ENCODE measurements around the gene NSD1.

The NSD1 gene, protein sequence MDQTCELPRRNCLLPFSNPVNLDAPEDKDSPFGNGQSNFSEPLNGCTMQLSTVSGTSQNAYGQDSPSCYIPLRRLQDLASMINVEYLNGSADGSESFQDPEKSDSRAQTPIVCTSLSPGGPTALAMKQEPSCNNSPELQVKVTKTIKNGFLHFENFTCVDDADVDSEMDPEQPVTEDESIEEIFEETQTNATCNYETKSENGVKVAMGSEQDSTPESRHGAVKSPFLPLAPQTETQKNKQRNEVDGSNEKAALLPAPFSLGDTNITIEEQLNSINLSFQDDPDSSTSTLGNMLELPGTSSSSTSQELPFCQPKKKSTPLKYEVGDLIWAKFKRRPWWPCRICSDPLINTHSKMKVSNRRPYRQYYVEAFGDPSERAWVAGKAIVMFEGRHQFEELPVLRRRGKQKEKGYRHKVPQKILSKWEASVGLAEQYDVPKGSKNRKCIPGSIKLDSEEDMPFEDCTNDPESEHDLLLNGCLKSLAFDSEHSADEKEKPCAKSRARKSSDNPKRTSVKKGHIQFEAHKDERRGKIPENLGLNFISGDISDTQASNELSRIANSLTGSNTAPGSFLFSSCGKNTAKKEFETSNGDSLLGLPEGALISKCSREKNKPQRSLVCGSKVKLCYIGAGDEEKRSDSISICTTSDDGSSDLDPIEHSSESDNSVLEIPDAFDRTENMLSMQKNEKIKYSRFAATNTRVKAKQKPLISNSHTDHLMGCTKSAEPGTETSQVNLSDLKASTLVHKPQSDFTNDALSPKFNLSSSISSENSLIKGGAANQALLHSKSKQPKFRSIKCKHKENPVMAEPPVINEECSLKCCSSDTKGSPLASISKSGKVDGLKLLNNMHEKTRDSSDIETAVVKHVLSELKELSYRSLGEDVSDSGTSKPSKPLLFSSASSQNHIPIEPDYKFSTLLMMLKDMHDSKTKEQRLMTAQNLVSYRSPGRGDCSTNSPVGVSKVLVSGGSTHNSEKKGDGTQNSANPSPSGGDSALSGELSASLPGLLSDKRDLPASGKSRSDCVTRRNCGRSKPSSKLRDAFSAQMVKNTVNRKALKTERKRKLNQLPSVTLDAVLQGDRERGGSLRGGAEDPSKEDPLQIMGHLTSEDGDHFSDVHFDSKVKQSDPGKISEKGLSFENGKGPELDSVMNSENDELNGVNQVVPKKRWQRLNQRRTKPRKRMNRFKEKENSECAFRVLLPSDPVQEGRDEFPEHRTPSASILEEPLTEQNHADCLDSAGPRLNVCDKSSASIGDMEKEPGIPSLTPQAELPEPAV (N-terminal part only)

DNA sequence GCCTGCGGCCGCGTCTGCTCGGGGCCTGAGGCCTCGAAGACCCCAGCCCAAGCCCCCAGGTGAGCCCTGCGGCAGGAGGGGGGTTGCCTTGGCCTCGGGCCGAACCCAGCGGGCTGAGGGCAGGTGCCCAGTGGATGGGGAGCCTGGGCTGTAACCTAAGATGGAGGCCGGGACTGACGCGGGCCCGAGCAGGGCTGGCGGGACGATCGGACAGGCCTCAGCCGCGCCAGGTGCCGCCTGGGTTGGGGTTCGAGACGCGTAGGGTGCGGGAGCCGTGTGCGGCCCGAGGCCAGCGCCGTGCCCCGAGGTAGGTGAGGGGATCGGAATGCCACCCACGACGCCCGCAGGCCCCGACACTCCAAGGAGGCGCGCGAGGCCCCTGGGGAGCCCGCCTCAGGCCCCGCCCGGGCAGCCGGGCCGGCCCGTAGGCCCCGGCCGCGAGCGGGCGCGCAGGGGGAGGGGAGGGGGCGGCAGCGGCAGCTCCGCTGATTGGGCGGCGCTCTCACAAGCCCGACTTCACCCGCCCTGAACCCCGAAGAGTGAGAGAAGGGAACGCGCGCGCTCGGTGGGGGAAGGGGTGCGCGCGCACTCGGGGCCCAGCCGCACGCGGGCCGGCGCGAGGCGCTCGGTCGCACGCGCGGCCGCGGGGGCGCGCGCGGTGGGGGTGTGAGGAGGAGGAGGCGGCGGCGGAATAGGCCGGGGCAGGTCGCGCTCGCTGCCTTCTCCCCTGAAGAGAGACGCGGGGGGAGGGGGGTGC is at the start of gene NSD1:
NSD1 (plus strand) TSS at position 678 of the 757 bp plus-strand sequence. CDS start 1,331 bp downstream, outside the sequence.
- DNase-seq, result peak; percentile 89

DNA sequence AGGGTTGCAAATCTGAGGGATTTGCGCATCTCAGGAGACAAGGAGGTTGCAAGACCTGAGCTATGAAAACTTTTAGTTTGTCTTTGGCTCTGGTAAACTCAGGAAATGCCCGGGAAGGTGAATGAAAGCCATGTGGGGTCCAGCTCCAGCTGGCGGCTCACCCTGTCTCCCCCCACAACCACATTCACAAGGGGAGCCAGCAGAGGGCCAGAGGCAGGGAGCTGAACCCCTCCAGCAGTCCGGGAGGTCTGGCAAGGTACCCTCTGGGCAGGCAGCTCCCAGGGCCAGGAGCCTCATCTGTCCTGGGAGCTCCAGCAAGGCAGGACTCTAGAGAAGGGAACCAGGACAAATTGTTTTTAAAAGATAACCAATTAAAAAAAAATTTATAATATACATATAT is 49.4 kb upstream of the NSD1 start:
- DNase-seq, result no peak

DNA sequence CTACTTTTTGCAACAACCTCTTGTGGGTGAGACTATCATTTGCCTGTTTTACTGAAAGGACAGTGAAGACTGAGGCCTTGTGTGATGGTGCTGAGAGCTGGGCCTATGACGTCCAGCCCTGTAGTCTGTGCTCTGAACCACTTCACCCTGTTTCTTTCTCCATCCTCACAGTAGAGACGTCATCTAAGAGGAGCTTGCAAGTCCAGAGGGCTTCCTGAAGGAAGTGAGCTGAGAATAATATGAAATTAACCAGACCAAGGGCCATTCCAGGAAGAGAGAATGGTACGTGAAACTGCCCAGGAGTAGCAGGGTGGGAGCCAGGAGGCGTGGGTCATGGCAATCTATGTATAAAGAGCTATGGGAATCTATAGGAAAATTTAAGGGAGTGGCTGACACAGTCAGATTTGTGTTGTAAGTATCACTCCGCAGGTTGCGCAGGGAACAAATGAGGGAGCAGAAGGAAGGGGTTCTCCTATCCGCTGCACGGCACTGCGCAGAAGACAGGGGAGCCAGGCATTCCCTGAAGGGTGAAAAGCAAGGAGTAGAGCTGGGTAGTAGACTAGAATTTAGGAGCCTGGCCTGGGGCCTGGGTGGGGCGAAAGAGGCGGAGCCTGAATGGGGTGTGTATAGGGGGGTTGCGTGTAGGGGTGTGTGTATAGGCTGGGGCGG is 47.5 kb upstream of the NSD1 start:
- no peak for DNase-seq

DNA sequence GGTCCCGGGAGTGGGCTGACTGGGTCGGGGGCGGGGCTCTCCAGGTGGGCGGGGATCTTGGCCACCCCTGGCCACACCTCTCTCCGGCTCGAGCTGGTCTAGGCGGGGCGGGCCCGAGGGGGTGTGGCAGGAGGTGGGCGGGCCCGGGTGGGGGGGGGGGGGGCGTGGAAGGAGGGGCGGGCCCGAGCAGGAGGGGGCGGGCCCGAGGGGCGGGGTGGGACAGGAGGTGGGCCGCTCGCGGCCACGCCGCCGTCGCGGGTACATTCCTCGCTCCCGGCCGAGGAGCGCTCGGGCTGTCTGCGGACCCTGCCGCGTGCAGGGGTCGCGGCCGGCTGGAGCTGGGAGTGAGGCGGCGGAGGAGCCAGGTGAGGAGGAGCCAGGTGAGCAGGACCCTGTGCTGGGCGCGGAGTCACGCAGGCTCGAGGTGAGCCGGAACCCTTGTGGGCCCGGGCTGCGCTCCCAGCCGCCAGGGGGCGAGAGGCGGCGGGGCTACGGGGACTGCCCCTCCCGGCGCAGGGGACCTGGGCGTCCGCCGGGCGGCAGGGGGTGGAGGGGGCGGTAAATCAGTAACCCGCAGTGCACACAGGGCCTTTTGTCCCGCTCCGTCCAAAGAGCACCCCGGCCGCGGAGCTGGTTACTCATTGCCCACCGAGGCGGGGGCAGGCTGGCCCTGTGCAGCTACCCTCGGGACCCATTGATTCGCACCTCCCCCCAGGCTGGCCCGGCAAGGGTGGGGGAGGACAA is 46.7 kb upstream of the NSD1 start, which contains the start of gene FGFR4:
FGFR4 (plus strand) TSS at position 262 of the 744 bp plus-strand sequence. CDS start 2,688 bp downstream, outside the sequence.
- DNase-seq, result peak; percentile 53

DNA sequence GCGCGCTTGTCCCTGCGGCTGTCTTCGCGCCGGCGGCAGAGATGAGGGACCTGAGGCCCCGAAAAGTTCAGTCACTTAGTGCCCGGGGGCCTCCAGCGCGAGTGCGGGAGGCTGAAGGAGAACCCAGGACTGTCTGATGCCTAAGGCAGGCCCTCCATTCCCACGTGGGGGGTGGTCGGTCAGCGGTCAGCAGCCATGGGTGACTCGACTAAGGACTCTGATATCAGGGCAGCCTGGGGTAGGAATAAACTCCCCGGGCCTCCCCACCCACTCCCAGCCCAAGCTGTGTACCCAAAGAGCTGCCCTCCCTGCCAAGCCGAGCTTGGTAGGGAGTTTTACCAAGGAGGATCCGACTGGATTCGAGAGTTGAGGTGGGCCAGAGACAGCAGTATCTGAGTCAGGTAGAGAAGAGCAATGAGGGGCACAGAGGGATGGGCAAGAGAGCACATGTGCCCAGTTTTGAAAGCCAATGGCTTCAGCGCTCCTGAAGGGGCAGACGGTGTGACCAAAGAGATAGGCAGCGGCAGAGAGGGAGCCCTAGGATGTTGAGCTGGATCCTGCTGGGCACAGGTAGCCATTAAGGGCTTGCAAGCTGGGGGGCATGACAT is 46.1 kb upstream of the NSD1 start:
- no peak for DNase-seq

DNA sequence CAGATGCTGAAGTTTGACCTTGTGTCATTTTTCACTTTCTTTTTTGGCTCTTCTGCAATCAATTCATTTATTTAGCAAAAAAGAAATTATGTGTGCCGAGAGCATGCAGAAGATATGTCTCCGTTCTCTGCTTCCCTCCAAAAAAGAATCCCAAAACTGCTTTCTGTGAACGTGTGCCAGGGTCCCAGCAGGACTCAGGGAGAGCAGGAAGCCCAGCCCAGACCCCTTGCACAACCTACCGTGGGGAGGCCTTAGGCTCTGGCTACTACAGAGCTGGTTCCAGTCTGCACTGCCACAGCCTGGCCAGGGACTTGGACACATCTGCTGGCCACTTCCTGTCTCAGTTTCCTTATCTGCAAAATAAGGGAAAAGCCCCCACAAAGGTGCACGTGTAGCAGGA is 44.4 kb upstream of the NSD1 start:
- DNase-seq, result no peak

DNA sequence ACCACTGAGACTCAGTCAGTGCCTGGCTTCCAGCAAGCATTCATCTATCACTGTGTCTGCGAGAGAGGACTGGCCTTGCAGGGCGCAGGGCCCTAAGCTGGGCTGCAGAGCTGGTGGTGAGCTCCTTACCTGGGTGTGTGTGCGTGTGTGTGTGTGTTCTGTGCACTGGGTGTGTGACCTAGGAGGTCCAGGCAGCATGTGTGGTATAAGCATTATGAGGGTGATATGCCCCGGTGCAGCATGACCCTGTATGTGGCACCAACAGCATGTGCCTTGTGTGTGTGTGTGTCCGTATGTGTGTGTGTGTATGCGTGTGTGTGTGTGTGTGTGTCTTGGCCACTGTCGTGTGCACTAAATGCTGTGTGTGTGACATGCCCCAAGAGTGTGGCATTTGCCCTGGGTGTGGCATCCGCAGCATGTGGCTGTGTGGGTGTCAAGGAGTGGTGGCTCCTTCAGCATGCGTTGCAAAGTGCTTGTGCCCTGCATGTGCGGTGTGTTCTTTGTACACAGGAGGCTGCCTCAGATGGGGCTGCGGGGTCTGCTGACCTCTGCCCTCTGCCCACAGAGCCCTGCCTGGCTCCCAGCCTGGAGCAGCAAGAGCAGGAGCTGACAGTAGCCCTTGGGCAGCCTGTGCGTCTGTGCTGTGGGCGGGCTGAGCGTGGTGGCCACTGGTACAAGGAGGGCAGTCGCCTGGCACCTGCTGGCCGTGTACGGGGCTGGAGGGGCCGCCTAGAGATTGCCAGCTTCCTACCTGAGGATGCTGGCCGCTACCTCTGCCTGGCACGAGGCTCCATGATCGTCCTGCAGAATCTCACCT is 43.5 kb upstream of the NSD1 start:
- DNase-seq, result no peak

DNA sequence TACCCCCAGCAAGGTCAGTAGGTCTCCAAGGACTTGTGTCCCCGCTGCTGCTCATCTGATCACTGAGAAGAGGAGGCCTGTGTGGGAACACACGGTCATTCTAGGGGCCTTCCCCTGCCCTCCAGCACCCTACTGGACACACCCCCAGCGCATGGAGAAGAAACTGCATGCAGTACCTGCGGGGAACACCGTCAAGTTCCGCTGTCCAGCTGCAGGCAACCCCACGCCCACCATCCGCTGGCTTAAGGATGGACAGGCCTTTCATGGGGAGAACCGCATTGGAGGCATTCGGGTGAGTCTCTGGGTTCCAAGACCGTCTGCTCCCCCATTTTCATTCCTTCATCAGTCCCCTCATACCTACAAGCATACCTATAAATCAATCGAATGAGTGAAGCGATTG is 42.8 kb upstream of the NSD1 start:
- no peak for DNase-seq

DNA sequence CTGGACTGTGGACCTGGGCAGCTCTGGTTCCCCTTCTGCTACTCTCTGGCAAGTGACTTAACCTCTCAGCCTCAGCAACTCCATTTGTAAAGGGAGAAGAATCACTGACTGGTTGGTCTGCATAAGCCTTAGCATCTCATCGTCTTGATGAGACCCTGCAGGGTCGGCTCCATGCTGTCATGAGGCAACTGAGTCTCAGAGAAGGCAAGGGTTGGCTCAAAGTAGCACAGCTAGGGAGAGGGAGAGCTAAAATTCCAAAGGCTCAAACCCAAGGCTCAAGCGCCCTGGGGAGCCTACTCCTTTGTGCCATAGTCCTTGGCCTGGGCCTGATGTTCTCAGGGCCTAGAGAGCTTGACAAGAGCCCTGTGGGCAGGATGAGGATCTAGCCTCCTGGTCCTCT is 42.3 kb upstream of the NSD1 start:
- no peak for DNase-seq

DNA sequence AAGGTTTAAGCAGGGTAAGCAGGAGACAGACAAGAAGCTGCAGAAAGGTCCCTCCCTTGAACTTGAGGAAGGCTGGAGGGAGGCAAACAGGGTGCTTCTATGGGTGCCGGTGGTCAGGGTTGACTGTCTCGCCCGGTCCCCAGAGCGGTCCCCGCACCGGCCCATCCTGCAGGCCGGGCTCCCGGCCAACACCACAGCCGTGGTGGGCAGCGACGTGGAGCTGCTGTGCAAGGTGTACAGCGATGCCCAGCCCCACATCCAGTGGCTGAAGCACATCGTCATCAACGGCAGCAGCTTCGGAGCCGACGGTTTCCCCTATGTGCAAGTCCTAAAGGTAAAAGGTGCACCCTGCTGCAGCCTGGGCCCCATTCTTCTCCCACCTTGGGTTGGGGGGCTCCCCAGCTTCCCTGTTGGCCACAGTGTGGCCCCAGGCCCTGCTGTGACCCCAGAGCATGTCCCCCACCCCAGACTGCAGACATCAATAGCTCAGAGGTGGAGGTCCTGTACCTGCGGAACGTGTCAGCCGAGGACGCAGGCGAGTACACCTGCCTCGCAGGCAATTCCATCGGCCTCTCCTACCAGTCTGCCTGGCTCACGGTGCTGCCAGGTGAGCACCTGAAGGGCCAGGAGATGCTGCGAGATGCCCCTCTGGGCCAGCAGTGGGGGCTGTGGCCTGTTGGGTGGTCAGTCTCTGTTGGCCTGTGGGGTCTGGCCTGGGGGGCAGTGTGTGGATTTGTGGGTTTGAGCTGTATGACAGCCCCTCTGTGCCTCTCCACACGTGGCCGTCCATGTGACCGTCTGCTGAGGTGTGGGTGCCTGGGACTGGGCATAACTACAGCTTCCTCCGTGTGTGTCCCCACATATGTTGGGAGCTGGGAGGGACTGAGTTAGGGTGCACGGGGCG is 41.1 kb upstream of the NSD1 start:
- no peak for DNase-seq

DNA sequence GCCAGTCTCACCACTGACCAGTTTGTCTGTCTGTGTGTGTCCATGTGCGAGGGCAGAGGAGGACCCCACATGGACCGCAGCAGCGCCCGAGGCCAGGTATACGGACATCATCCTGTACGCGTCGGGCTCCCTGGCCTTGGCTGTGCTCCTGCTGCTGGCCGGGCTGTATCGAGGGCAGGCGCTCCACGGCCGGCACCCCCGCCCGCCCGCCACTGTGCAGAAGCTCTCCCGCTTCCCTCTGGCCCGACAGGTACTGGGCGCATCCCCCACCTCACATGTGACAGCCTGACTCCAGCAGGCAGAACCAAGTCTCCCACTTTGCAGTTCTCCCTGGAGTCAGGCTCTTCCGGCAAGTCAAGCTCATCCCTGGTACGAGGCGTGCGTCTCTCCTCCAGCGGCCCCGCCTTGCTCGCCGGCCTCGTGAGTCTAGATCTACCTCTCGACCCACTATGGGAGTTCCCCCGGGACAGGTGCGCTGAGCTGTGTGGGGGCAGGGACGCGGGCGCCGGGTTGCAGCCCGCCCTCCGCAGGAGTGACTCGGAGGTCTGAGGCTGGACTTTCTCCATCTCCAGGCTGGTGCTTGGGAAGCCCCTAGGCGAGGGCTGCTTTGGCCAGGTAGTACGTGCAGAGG is 40.4 kb upstream of the NSD1 start:
- no peak for DNase-seq

DNA sequence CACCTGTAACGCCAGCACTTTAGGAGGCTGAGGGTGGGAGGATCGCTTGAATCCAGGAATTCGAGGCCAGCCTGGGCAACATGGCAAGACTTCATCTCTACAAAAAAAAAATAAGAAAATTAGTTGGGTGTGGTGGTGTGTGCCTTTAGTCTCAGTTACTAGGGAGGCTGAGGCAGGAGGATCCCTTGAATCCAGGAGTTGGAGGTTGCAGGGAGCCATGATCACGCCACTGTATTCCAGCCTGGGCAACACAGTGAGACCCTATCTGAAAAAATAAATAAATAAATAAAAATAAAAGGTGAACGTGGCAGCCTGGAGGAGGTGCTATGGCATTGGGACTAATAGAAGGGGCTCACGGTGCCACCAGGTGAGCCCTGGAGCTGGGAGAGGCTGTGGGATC is 39.8 kb upstream of the NSD1 start:
- no peak for DNase-seq

DNA sequence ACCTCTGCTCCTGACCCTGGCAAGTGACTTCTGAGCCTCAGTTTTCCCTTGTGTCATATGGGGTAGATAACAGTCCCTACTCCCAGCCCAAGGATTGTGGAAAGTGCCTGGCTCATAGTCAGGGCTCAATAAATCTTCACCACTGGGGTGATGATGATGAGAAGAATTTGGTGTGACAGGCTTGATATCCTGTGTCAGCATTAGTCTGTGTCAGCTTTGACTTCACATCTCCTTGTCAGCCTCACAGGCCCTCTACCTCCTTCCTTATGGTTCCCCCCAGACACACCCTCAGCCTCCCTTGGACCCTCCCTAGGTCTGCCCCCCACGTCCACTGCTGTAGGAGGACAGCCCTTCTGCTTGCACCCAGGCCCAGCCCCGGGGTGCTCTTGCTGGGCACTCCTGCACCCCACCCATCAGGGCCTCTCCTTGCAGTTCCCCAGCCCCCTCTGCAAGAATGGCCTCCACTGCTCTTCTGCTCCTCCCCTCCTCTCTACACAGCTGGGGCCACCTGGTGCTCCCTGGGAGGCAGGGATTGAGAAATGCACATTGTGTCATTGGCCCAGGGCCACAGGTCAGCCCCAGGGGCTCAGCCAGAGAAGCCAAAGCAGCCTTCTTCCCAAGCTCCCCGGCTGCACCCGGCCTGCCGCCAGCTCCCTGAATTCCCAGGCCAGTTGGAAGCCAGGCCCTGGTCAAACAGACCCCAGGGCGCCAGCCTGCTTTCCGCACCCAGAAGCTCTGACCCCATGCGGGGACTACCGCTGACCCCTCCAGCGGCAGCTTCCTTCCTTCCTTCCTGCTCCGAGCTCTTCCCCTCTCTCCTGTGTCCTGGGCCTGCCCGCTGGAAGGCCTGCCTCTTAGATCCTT is 39.1 kb upstream of the NSD1 start:
- no peak for DNase-seq

DNA sequence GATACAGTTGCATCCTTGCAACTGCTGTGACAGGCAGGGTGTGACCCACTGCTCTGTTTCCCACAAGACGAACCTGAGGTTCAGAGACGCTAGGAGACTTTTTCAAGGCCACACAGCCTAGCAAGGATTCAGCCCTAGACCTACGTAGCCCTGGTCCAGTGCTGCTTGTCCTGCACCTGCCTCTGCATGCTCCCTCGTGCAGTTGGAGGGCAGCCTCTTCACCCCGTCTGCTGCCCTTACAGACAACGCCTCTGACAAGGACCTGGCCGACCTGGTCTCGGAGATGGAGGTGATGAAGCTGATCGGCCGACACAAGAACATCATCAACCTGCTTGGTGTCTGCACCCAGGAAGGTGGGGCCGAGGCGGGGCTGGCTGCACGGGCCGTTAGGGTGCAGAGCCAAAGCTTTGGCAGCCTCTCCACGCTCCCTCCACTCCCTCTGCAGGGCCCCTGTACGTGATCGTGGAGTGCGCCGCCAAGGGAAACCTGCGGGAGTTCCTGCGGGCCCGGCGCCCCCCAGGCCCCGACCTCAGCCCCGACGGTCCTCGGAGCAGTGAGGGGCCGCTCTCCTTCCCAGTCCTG is 38.4 kb upstream of the NSD1 start:
- DNase-seq, result no peak

DNA sequence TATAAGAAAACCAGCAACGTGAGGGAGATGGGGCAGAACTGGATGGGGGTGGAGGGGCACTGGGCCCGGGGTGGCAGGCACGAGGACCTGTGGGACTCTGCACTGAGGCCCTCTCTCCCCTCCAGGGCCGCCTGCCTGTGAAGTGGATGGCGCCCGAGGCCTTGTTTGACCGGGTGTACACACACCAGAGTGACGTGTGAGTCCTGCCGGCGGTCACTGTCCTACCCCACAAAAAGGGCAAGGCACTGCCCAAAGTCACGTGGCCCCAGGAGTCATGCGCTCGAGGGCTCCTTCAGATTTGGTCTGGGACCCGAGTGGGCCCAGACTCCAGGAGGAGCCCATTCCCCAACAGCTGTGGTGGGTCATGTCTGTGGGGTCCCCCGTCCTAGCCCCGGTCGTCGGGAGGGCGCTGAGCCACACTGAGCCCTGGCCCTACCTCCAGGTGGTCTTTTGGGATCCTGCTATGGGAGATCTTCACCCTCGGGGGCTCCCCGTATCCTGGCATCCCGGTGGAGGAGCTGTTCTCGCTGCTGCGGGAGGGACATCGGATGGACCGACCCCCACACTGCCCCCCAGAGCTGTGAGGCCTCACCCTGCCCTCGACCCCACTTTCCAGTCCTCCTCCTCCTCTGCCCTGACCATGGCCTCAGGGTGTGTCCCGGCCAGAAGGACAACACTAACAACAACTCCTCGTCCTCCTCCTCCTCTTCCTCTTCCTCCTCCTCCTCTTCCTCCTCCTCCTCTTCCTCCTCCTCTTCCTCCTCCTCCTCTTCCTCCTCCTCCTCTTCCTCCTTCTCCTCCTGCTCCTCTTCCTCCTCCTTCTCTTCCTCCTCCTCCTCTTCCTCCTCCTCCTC is 37.2 kb upstream of the NSD1 start:
- DNase-seq, result no peak

Measured in activated effector memory CD4-positive, alpha-beta T cell treated with Interleukin-2 at 50 U/mL for 16 hours (primary cell).